Islet precursor cell (in vitro differentiated cells): ENCODE data around the gene SHISA5.

ENCODE experiments used
- DNase-seq: peaks from one replicate; pipeline ENCODE4 v3.0.0-alpha.2; 2018

Gene SHISA5

GRCh38 chr3:48429317-48429959 is 74.5 kb downstream of the SHISA5 start:
- DNase-seq = peak; percentile 72

- DNase-seq = peak; percentile 75
Observed at GRCh38 chr3:48428572-48429316, 75.2 kb downstream of the SHISA5 start.

- no peak for DNase-seq
Observed at GRCh38 chr3:48428088-48428571, 75.8 kb downstream of the SHISA5 start.

GRCh38 chr3:48427630-48427962 is 76.4 kb downstream of the SHISA5 start:
- DNase-seq = no peak

- DNase-seq = no peak
Observed at GRCh38 chr3:48426944-48427629, 76.9 kb downstream of the SHISA5 start.

GRCh38 chr3:48426401-48426909 is 77.5 kb downstream of the SHISA5 start:
- DNase-seq = no peak

- no peak for DNase-seq
Observed at GRCh38 chr3:48425281-48425812, 78.6 kb downstream of the SHISA5 start.

- no peak for DNase-seq
Observed at GRCh38 chr3:48423883-48424695, 79.9 kb downstream of the SHISA5 start.

GRCh38 chr3:48423241-48423882 is 80.6 kb downstream of the SHISA5 start:
- no peak for DNase-seq

- no peak for DNase-seq
Observed at GRCh38 chr3:48422681-48423080, 81.3 kb downstream of the SHISA5 start.

- no peak for DNase-seq
Observed at GRCh38 chr3:48422272-48422671, 81.7 kb downstream of the SHISA5 start.

- no peak for DNase-seq
Observed at GRCh38 chr3:48420561-48420960, 83.4 kb downstream of the SHISA5 start.

- DNase-seq = no peak
Observed at GRCh38 chr3:48419597-48419996, 84.4 kb downstream of the SHISA5 start.

- no peak for DNase-seq
Observed at GRCh38 chr3:48419149-48419548, 84.8 kb downstream of the SHISA5 start.

GRCh38 chr3:48418651-48419050 is 85.3 kb downstream of the SHISA5 start:
- no peak for DNase-seq

GRCh38 chr3:48418140-48418539 is 85.8 kb downstream of the SHISA5 start:
- no peak for DNase-seq
